ENCODE data around the gene DDX49. TPM values are rescaled to one million over a fixed set of nuclear protein-coding genes. Genes with fewer than 3 reads are reported as not detected.
A peak's percentile ranks its signal among the peaks of the same experiment; 100 is the strongest.

Gene DDX49
- total and polyA plus RNA-seq, 9 of the 15 experiments (the other 6 are each of a cell fraction or from before 2014, with no cell fraction given) = 1.1 to 113 (median 45.7) TPM

DNA sequence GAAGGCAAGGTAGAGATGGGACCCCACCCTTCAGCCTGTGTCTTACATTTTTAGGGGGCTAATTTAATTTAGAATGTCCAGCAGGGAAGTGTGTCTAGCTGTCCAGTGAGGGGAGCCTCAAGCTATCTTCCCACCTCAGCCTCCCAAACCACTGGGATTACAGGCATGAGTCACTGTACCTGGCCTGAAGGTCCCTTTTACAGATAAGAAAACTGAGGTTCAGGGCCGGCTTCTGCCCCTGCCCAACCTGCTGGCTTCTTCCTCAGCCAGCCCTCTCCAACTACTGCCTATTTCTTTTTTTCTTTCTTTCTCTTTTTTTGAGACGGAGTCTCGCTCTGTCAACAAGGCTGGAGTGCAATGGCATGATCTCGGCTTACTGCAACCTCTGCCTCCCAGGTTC, 40.9 kb downstream of the DDX49 start:
- BruUV-seq (replicated peaks) = no TSS peak

More for the DNA sequence above, 40.9 kb downstream of the DDX49 start:
- no peak; the same call in 2 of the 3 replicates for ATAC-seq
- 18% methylated on average over 4 of the region's 4 CpGs for WGBS (ENCODE audit: insufficient coverage, low coverage, missing lambda C conversion rate)
- FAIRE-seq = no peak
- Histone ChIP-seq H3K36me3 (ENCODE audit: control insufficient read depth, insufficient read depth, low read length) (no peaks in the 10 kb centered on the region), H3K9ac (ENCODE audit: insufficient read depth in 1 of 2, low read depth in 2 of 2, low read length in 2 of 2) (no peak overlapping the region), H3K4me2 (ENCODE audit: insufficient read depth, low read length) (no peak overlapping the region), H3K27me3 (ENCODE audit: control insufficient read depth in 2 of 2, insufficient read depth in 2 of 2, low read length in 2 of 2) (peaks cover 4 to 31% of the 10 kb centered on the region in 2 experiments; a peak in 3 of 5 replicates), H3K9me1 (ENCODE audit: control insufficient read depth, insufficient read depth, low read length) (no peaks in the 10 kb centered on the region), H3K4me1 (replicated peaks in 1 of 2; ENCODE audit: control insufficient read depth in 2 of 2, insufficient read depth in 2 of 2, low read length in 2 of 2) (peaks cover 0 to 7% of the 10 kb centered on the region in 2 experiments; a peak in 2 of 5 replicates), H3K79me2 (ENCODE audit: control insufficient read depth, insufficient read depth, low read length) (no peaks in the 10 kb centered on the region), H2AFZ (ENCODE audit: low read depth, low read length) (no peak overlapping the region), H4K20me1 (replicated peaks; ENCODE audit: control insufficient read depth, insufficient read depth, low read length) (no peaks in the 10 kb centered on the region), H3K27ac (ENCODE audit: extremely low read depth, low read depth, low read length) (no peak overlapping the region), H3K4me3 (no peak overlapping the region), H3K9me3 (replicated peaks; ENCODE audit: control insufficient read depth, insufficient read depth, low read depth, low read length) (no peaks in the 10 kb centered on the region)
- in situ Hi-C loops (cut with MboI) = no loop called here
- ChIA-PET POLR2A (interaction anchor here (0.7 to 0.9 kb wide), 2 partner anchors 31 to 1655 kb away, joined by 3 to 6 read pairs; no protein-coding TSS in a partner anchor), CTCF (ENCODE audit: low intra/inter-chr PET ratio) (no interaction called here)
- TF ChIP-seq KDM1A (IDR thresholded peaks at IDR 0.05) (peak in 1 of 2 experiments; percentile 49; a peak in 1 of 4 replicates), RAD21 (CRISPR knock-in tag; conservative IDR thresholded peaks at IDR 0.05 in 1 of 2, IDR thresholded peaks at IDR 0.05 in 1 of 2) (no peak), CBX1 (IDR thresholded peaks at IDR 0.05; ENCODE audit: low read depth) (no peak), SMARCE1 (IDR thresholded peaks at IDR 0.05) (no peak), RBM25 (IDR thresholded peaks at IDR 0.05; ENCODE audit: low read depth, low read length, severe bottlenecking) (peak; percentile 43), CBFA2T3 (IDR thresholded peaks at IDR 0.05) (peak; percentile 24; the same call in 1 of the 2 replicates), TARDBP (IDR thresholded peaks at IDR 0.05) (no peak)
- TF ChIP-seq, protein P1, sequence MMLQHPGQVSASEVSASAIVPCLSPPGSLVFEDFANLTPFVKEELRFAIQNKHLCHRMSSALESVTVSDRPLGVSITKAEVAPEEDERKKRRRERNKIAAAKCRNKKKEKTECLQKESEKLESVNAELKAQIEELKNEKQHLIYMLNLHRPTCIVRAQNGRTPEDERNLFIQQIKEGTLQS (IDR thresholded peaks at IDR 0.05) = 0 out of 2 replicates have a peak, but pooled peaks have one; percentile 12
- TF ChIP-seq, protein P1 (CRISPR knock-in tag; conservative IDR thresholded peaks at IDR 0.05) = no peak
- TF ChIP-seq, protein P2, sequence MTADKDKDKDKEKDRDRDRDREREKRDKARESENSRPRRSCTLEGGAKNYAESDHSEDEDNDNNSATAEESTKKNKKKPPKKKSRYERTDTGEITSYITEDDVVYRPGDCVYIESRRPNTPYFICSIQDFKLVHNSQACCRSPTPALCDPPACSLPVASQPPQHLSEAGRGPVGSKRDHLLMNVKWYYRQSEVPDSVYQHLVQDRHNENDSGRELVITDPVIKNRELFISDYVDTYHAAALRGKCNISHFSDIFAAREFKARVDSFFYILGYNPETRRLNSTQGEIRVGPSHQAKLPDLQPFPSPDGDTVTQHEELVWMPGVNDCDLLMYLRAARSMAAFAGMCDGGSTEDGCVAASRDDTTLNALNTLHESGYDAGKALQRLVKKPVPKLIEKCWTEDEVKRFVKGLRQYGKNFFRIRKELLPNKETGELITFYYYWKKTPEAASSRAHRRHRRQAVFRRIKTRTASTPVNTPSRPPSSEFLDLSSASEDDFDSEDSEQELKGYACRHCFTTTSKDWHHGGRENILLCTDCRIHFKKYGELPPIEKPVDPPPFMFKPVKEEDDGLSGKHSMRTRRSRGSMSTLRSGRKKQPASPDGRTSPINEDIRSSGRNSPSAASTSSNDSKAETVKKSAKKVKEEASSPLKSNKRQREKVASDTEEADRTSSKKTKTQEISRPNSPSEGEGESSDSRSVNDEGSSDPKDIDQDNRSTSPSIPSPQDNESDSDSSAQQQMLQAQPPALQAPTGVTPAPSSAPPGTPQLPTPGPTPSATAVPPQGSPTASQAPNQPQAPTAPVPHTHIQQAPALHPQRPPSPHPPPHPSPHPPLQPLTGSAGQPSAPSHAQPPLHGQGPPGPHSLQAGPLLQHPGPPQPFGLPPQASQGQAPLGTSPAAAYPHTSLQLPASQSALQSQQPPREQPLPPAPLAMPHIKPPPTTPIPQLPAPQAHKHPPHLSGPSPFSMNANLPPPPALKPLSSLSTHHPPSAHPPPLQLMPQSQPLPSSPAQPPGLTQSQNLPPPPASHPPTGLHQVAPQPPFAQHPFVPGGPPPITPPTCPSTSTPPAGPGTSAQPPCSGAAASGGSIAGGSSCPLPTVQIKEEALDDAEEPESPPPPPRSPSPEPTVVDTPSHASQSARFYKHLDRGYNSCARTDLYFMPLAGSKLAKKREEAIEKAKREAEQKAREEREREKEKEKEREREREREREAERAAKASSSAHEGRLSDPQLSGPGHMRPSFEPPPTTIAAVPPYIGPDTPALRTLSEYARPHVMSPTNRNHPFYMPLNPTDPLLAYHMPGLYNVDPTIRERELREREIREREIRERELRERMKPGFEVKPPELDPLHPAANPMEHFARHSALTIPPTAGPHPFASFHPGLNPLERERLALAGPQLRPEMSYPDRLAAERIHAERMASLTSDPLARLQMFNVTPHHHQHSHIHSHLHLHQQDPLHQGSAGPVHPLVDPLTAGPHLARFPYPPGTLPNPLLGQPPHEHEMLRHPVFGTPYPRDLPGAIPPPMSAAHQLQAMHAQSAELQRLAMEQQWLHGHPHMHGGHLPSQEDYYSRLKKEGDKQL (CRISPR knock-in tag; IDR thresholded peaks at IDR 0.05; ENCODE audit: borderline replicate concordance) = no peak
- intact Hi-C loops (cut with micrococcal nuclease) = no loop called here
- no peak for DNase-seq (ENCODE audit: extremely low read depth in 1 of 4, low spot score in 3 of 4)

All from K562 (cell line).